GM12873 (cell line): ENCODE results near the gene ZSWIM8.

Experiments
- CTCF ChIP-seq: IDR thresholded peaks from 2 replicates; pipeline ENCODE4 v1.5.1; 2012; ENCODE audit warnings: low read depth, mild to moderate bottlenecking, moderate library complexity, low read length, control low read depth; ENCODE audit not compliant: insufficient read depth; ENCODE audit errors: missing control alignments

ZSWIM8 gene

GRCh38 chr10:73848821-73849489, 63.5 kb downstream of the ZSWIM8 start:
- TF ChIP-seq CTCF = peak; percentile 100

- TF ChIP-seq CTCF = no peak
These were observed 64.8 kb downstream of the ZSWIM8 start for GRCh38 chr10:73850211-73850610.

GRCh38 chr10:73850863-73851461, 65.6 kb downstream of the ZSWIM8 start:
- TF ChIP-seq CTCF = no peak
